ENCODE measurements around the gene PDE2A.

DNA sequence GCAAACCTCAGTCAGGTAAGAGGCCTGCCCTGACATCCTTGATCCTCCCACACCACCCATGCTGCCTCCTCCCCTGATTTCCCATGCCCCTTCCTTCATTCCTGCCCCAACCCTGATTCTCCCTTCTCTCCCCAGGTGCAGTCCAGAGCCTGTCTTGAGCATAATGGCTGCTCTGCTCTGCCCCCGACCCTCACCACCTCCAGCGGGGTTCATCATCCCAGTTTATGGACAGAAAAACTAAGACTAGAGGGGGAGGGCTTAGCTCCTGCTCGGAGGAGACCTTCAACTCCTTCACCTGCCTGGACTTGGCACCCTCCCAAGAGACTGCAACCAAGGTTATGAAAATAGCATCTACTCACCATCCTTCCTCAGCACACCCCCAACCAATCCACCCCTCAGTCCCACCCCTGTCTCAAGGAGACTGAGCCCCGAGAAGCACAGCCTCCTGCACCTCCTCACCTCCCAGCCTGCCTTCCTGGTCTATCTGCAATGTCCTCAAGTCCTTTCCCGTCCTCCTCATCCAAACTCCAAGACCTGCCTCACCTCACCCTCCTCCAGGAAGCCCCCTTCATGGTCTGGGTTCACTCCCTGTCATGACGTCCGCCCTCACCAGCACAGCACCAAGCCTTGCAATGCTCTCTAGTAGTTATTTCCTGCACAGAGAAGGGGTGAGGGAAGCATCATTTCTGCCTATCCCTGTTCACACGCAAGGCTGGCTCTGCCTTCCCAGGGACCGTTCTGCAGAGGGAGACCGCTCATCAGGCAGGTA, 103.1 kb downstream of the PDE2A start:
- no peak for TF ChIP-seq CTCF (IDR thresholded peaks at IDR 0.05)
- TF ChIP-seq POLR2A (IDR thresholded peaks at IDR 0.05): no peak
